Activated CD8-positive, alpha-beta memory T cell treated with anti-CD3 and anti-CD28 coated beads, Interleukin-2, amount 50 U/mL, for 24 hours (primary cell): ENCODE results near the gene PHYH.
"Not testable (repeated sequence)": the region's sequence is repeated elsewhere in the genome, so short reads cannot be mapped to it uniquely, and the experiment has no call there.

Source experiments
- DNase-seq: peaks from one replicate; pipeline ENCODE4 v3.0.0-alpha.2; 2020; ENCODE audit errors: extremely low read depth

The PHYH gene

GRCh38 chr10:13321576-13321975, 21.7 kb upstream of the PHYH start:
- no peak for DNase-seq

DNA sequence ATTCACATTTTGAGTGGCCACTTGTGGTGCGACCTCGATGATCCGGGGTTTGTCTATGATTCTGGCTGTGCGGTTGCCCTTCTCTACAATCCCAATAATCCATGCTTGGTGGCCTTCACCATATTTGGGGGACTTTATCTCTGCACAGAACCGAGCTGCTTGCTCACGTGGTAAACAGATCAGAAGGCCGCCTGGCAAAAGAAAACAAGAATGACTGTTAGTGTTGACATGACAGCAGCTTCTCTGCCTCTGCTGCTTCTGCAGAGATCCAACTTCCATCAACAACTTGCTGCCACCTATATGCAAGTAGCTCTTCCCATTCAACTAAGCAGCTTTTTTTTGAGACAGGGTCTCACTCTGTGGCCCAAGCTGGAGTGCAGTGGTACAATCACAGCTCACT, 19.3 kb upstream of the PHYH start:
- no peak for DNase-seq

DNA sequence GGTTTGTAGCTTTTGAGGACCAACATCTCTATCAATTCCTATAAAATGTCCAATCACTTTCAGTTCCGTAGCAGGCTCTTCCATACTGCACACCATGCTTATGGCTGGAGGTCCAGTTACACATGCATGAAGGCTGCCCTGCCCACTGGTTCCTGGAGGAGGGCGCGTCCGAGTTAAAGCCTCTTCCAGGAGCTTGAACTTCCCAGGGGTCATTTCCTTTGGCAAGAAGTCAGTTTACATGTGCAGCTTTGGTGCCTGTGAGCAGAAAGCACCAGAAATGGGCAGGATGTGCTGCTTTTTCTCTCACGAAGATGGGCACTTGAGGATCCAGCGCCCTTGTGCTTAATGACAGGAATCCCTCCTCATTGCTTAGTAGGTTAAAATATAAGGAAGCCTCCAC, 17.6 kb upstream of the PHYH start:
- DNase-seq: no peak

- no peak for DNase-seq
These were observed 16.9 kb upstream of the PHYH start for GRCh38 chr10:13316635-13317311.

GRCh38 chr10:13315361-13315760, 15.5 kb upstream of the PHYH start:
- no peak for DNase-seq

GRCh38 chr10:13311177-13311575, 11.3 kb upstream of the PHYH start:
- no peak for DNase-seq

DNA sequence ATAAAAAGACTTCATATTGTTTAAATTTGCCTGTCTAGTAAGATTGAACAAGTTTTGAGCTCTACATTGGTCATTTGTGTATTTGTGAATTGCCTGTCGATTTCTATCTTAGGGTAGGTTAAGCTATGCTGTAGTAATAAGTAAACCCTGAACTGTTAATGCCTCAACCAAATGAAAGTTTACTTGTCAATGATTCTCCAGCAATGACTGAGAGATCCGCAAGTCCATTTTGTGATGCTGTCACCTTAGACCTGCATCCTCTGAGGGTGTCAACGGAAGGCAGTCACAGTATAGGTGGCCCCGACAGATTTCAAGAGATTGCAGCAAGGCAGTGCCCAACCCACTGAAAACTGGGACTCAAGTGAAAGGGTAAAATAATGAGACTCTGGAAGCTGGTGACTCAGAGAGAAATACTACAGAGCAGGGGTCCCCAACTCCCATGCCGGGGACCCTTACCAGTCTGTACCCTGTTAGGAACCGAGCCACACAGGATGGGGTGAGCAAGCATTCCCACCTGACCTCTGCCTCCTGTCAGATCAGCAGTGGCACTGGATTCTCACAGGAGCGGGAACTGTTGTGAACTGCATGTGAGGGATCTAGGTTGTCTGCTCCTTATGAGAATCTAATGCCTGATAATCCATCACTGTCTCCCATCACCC, 10.8 kb upstream of the PHYH start:
- no peak for DNase-seq

DNA sequence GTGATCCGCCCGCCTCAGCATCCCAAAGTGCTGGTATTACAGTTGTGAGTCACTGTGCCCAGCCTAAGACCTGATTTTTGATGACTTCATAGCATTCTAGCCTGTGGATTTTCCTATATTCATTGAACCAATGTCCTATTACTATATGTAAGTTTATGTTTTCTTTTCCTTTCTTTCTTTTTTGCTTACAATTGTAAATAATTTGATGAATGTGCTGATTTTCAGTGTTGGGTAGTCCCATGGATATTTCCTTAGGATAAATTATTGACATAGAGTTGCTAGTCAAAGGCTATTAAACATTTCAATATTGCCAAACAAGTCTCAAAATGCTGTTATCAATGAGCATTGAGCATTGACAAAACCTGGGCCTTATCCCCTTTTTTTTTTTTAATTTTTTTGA, 9.9 kb upstream of the PHYH start:
- no peak for DNase-seq

DNA sequence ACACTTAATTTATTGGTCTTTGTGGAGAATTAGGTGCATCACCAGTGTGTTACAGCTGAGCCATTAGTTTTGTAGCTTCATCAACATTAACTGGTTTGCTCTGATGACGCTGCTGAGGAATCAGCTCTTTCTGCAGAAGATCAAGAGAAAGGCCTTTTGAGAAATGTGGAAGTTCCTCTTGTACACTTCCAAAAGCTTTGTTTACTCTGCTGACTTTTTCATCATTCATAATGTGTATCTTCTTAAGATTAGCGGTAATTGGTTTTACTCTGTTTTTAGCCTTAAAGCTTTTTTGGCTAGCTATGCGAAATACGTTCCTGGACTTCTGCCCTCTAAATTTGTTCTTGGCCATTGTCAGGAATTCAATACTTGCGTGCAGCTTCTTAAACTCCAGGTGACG, 8.2 kb upstream of the PHYH start:
- DNase-seq: no peak

GRCh38 chr10:13306103-13306502, 6.2 kb upstream of the PHYH start:
- no peak for DNase-seq

DNA sequence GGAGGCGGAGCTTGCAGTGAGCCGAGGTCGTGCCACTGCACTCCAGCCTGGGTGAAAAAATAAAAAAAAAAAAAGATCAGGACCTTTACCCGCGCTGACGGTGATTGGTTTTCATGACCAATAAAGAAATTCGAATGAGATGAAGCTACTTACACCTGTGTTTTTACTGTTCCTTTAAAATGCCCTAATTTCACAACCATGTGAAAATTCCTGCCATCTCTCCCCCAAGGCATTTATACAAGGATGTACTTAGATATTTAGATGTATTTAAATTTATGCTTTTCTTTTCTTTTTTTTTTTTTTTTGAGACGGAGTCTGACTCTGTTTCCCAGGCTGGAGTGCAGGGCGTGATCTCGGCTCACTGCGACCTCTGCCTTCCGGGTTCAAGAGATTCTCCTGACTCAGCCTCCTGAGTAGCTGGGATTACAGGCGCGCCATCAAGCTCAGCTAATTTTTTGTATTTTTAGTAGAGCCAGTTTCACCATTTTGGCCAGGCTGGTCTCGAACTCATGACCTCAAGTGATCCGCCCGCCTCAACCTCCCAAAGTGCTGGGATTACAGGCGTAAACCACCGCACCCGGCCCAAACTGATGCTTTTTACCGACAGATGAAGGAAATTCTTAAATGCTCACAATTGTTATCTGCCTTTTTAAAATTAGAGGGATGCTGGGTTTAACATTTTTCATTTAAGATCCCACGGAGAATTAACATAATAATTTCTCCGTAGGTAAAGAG, 3.1 kb upstream of the PHYH start:
- no peak for DNase-seq

- DNase-seq: no peak
These were observed 972 bp downstream of the PHYH start for GRCh38 chr10:13298748-13299436.

GRCh38 chr10:13296476-13296875, 3.4 kb downstream of the PHYH start:
- no peak for DNase-seq

- no peak for DNase-seq
These were observed 5.1 kb downstream of the PHYH start for GRCh38 chr10:13294784-13295183.

DNA sequence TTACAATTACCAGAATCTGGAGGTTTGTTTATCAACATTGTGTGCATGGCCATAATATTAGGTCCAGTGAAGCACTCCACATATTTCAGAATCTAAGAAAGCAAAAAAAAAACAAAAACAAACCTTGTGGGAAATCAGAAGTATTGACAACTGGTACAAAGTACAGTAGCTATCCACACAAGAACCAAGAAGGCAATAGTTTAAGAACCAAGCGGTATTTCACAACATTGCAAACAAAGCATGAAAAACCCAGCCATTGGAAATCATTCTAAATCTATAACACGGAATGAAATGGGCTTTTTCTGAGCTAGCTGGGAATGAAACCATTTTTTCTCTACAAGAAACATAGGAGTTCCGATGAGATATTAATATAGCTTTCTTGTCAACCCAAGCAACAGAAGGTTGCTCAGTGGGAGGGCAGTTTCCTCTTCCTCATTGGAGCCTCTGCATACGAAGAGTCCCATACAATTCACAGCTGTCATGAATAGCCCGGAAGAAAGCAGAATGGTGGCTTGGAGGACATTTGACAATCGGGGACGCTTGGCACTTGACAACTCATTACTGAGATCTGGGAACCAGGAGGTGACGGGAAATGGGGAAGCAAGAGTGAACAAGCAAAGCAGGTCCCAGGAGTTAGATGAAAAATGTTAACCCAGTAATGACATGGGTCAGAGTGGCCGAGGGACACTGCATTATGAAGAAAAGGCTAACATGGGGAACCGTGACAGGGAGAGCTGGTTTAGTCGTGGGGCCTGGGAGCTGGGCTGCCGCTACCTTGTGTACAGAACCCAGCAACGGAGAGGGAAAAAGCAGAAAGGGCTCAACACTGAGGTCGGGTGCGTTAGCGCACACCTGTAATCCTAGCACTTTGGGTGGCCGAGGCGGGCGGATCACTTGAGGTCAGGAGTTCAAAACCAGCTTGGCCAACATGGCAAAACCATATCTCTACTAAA, 7.8 kb downstream of the PHYH start:
- no peak for DNase-seq

DNA sequence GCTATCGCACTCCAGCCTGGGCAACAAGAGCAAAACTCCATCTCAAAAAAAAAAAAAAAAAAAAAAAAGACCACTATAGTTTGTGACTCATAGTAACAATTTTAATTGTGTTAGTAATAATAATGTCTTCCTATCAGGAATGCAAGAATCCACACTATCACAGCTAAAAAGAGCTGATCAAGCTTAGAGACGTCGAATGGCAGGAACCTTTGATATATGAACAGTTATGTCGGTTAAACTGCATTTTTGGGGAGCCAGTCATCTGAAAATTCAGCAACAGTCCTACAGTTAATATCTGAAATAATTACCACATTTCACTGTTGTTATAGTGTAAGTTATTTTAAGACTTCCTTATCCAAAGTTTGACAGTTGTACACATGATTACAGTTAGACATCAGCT, 8.8 kb downstream of the PHYH start:
- no peak for DNase-seq

DNA sequence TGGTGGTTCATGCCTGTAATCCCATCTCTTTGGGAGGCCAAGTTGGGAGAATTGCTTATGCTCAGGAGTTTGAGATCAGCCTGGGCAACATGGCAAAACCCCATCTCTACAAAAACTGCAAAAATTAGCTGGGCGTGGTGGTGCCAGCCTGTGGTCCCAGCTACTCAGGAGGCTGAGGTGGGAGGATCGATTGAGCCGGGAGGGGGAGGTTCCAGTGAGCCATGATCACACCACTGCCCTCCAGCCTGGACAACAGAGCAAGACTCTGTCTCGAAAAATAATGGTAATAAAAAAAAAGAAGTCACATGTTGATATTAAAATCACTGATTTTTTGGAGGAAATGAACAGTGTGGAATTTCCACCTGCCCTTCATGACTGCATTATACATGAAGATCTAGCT, 15.8 kb downstream of the PHYH start:
- no peak for DNase-seq

GRCh38 chr10:13282348-13282747, 17.5 kb downstream of the PHYH start:
- DNase-seq: not testable (repeated sequence)

DNA sequence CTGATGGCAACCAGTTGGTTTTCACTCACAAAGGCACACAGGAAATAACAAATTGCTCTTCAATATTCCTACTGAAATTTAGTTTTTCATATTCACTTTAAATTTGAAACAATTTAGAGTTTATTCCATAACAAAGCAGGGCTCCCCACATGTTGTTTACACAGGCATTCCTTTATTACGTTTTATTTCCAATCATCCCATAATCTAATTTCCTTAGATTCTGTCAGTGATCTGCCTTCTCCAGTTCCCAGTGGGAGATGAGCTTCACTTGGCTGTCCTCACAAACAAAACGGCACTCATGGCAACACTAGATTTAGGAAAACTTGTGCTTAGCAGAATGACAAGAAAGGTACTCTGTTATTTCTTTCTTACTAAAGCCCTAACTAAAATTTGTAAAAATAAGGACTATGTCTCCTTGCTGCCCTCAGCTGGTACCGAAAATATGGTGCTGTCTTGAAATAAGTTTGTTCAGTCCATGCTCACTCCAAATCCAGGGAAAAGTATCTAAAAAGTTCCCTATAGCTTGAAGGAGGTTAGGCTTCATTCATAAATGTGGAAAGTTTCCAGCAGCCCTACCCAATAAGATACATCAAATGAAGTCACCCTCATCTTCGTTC, 23.0 kb downstream of the PHYH start:
- no peak for DNase-seq

DNA sequence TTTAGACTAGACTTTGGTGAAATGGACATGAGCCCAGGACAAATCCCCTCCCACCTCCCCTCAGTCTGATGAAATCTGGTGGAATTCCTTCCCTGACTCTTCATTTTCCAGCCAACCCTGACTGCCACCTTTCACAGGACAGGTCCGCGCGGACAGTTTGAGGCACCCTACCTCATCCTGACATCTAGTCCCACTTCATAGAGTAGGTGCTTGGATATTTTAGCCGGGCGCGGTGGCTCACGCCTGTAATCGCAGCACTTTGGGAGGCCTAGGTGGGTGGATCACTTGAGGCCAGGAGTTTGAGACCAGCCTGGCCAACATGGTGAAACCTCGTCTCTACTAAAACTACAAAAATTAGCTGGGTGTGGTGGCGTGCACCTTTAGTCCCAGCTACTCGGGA, 23.7 kb downstream of the PHYH start:
- DNase-seq: not testable (repeated sequence)

DNA sequence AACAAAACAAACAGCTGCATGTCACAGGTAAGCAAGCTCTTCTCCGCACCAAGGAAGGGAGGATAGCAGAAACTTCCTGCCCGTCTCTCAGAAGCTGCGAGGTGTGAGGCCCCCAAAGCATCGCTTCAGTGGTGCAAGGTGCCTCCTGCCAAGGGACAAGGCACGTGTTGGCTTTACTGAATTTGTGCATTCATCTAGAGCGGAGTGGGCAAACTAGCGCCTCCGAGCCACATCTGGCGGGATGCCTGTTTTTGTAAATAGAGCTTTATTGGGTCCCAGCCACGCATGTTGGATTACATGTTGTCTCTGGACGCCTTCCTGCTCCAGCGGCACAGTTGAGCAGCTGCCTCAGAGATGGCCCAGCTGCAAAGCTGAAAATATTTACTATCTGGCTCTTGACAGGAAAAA, 27.7 kb downstream of the PHYH start:
- no peak for DNase-seq
